ENCODE data around the gene SLC8A3. TPM values are rescaled to one million over a fixed set of nuclear protein-coding genes. Genes with fewer than 3 reads are reported as not detected.

The SLC8A3 gene
- total and polyA plus RNA-seq, 2 of the 13 experiments (the other 11 are each of a cell fraction or from before 2014, with no cell fraction given): 0.01 to 0.02 TPM

DNA sequence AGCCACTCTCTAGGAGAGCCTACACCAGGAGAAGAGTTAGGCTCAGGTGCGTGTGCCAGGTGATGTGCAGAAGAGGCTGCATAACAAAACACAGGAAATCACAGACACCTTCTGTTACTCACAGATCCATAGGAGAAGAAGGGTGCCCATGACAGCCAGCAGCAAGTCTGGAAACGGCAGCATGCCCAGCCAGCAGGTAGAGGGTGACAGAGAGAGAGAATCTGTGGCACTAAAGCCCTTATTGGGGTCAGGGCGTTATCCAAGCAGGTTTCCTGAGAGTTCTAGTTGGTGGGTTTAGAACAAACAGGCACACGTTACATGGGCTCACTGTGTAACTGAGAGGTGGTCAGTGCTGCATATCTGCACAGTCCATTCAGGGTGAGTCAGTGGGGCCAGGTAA, 14.9 kb upstream of the SLC8A3 start:
- Histone ChIP-seq H2AFZ (ENCODE audit: low read length) (no peak overlapping the region), H3K79me2 (ENCODE audit: insufficient read depth, low read length) (no peaks in the 10 kb centered on the region), H3K4me3 (replicated peaks in 1 of 3; ENCODE audit: insufficient read depth in 1 of 3, low read depth in 2 of 3, low read length in 3 of 3) (no peak overlapping the region), H3K27me3 (ENCODE audit: control insufficient read depth in 1 of 2, insufficient read depth in 2 of 2, low read length in 2 of 2) (peaks cover 0 to 5% of the 10 kb centered on the region in 2 experiments; a peak in 3 of 5 replicates), H3K36me3 (replicated peaks in 1 of 2; ENCODE audit: control insufficient read depth in 1 of 2, insufficient read depth in 2 of 2, low read length in 2 of 2) (no peaks in the 10 kb centered on the region), H3K4me2 (ENCODE audit: low read depth, low read length) (no peak overlapping the region), H3K4me1 (ENCODE audit: insufficient read depth, low read length) (no peaks in the 10 kb centered on the region), H3K27ac (ENCODE audit: extremely low read length, insufficient read depth, low read length) (no peak overlapping the region), H3K9ac (ENCODE audit: insufficient read depth, low read depth, low read length) (no peak overlapping the region), H4K20me1 (ENCODE audit: insufficient read depth, low read length) (no peaks in the 10 kb centered on the region), H3K9me3 (ENCODE audit: low read length) (no peaks in the 10 kb centered on the region)
- intact Hi-C loops (cut with micrococcal nuclease; ENCODE audit: unreplicated experiment) (no loop called here), in situ Hi-C loops (cut with HindIII; ENCODE audit: extremely low pct_ligation_motif_present, low pct_unique_long_range_greater_than_20kb) (no loop called here)
- FAIRE-seq (no peak), DNase-seq (ENCODE audit: low spot score) (no peak), ATAC-seq (no peak)
- POLR2A ChIA-PET: no interaction called here
- BruUV-seq (replicated peaks): no TSS peak
- TF ChIP-seq KLF12 (CRISPR knock-in tag; IDR thresholded peaks at IDR 0.05; ENCODE audit: borderline replicate concordance): no peak
- CTCF ChIA-PET (ENCODE audit: low intra/inter-chr PET ratio, low total read pairs): no interaction called here
- WGBS (ENCODE audit: low lambda C conversion rate): 3% methylated on average over 4 of the region's 4 CpGs

DNA sequence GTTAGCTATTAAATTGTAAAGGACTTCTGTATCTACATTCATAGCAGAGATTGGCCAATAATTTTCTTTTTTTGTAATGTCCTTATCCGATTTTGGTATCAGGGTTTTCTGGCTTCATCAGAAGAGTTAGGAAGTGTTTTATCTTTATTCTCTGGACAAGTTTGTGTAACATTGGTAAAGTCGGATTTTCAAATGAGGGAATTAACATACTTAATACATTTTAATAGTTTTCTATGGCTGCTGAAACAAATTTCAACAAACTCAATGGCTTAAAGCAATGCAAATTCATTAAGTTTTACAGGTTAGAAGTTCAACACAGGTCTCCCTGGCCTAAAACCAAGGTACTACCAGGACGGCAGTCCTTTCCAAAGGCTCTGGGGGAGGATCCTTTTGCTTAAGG, 13.2 kb upstream of the SLC8A3 start:
- WGBS (ENCODE audit: low lambda C conversion rate): 28% methylated on average over 3 of the region's 3 CpGs
- Histone ChIP-seq H3K27ac (ENCODE audit: extremely low read length, insufficient read depth, low read length) (no peak overlapping the region), H2AFZ (ENCODE audit: low read length) (no peak overlapping the region), H3K36me3 (replicated peaks in 1 of 2; ENCODE audit: control insufficient read depth in 1 of 2, insufficient read depth in 2 of 2, low read length in 2 of 2) (no peaks in the 10 kb centered on the region), H3K4me3 (replicated peaks in 1 of 3; ENCODE audit: insufficient read depth in 1 of 3, low read depth in 2 of 3, low read length in 3 of 3) (no peak overlapping the region), H3K79me2 (ENCODE audit: insufficient read depth, low read length) (no peaks in the 10 kb centered on the region), H4K20me1 (ENCODE audit: insufficient read depth, low read length) (no peaks in the 10 kb centered on the region), H3K4me1 (ENCODE audit: insufficient read depth, low read length) (no peaks in the 10 kb centered on the region), H3K9me3 (ENCODE audit: low read length) (no peaks in the 10 kb centered on the region), H3K4me2 (ENCODE audit: low read depth, low read length) (no peak overlapping the region), H3K9ac (ENCODE audit: insufficient read depth, low read depth, low read length) (no peak overlapping the region), H3K27me3 (ENCODE audit: control insufficient read depth in 1 of 2, insufficient read depth in 2 of 2, low read length in 2 of 2) (peaks cover 0 to 5% of the 10 kb centered on the region in 2 experiments; a peak in 3 of 5 replicates)
- ATAC-seq: no peak
- no peak for FAIRE-seq
- intact Hi-C loops (cut with micrococcal nuclease; ENCODE audit: unreplicated experiment) (no loop called here), in situ Hi-C loops (cut with HindIII; ENCODE audit: extremely low pct_ligation_motif_present, low pct_unique_long_range_greater_than_20kb) (no loop called here)
- no TSS peak for BruUV-seq (replicated peaks)
- POLR2A ChIA-PET: no interaction called here
- CTCF ChIA-PET (ENCODE audit: low intra/inter-chr PET ratio, low total read pairs): no interaction called here
- DNase-seq (ENCODE audit: low spot score): no peak
- TF ChIP-seq, protein P1, sequence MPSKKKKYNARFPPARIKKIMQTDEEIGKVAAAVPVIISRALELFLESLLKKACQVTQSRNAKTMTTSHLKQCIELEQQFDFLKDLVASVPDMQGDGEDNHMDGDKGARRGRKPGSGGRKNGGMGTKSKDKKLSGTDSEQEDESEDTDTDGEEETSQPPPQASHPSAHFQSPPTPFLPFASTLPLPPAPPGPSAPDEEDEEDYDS (CRISPR knock-in tag; IDR thresholded peaks at IDR 0.05): no peak
- TF ChIP-seq KDM5A (IDR thresholded peaks at IDR 0.05; ENCODE audit: borderline replicate concordance, low read length): no peak
- TF ChIP-seq ZNF737 (CRISPR knock-in tag; IDR thresholded peaks at IDR 0.05; ENCODE audit: borderline replicate concordance): no peak
- no peak for TF ChIP-seq SMAD3 (CRISPR knock-in tag; IDR thresholded peaks at IDR 0.05)
- TF ChIP-seq, protein P2, sequence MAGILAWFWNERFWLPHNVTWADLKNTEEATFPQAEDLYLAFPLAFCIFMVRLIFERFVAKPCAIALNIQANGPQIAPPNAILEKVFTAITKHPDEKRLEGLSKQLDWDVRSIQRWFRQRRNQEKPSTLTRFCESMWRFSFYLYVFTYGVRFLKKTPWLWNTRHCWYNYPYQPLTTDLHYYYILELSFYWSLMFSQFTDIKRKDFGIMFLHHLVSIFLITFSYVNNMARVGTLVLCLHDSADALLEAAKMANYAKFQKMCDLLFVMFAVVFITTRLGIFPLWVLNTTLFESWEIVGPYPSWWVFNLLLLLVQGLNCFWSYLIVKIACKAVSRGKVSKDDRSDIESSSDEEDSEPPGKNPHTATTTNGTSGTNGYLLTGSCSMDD (CRISPR knock-in tag; IDR thresholded peaks at IDR 0.05): no peak
- TF ChIP-seq, protein P3, sequence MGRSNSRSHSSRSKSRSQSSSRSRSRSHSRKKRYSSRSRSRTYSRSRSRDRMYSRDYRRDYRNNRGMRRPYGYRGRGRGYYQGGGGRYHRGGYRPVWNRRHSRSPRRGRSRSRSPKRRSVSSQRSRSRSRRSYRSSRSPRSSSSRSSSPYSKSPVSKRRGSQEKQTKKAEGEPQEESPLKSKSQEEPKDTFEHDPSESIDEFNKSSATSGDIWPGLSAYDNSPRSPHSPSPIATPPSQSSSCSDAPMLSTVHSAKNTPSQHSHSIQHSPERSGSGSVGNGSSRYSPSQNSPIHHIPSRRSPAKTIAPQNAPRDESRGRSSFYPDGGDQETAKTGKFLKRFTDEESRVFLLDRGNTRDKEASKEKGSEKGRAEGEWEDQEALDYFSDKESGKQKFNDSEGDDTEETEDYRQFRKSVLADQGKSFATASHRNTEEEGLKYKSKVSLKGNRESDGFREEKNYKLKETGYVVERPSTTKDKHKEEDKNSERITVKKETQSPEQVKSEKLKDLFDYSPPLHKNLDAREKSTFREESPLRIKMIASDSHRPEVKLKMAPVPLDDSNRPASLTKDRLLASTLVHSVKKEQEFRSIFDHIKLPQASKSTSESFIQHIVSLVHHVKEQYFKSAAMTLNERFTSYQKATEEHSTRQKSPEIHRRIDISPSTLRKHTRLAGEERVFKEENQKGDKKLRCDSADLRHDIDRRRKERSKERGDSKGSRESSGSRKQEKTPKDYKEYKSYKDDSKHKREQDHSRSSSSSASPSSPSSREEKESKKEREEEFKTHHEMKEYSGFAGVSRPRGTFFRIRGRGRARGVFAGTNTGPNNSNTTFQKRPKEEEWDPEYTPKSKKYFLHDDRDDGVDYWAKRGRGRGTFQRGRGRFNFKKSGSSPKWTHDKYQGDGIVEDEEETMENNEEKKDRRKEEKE (IDR thresholded peaks at IDR 0.05): no peak
- TF ChIP-seq PHF5A (CRISPR knock-in tag; IDR thresholded peaks at IDR 0.05; ENCODE audit: low read depth, unreplicated experiment): no peak
- TF ChIP-seq ZNF225 (CRISPR knock-in tag; IDR thresholded peaks at IDR 0.05): no peak
- TF ChIP-seq SIN3B (IDR thresholded peaks at IDR 0.05; ENCODE audit: low read length): no peak
- TF ChIP-seq YY1 (IDR thresholded peaks at IDR 0.05; ENCODE audit: insufficient read depth, insufficient replicate concordance, low read depth, low read length): no peak
- TF ChIP-seq, protein P4, sequence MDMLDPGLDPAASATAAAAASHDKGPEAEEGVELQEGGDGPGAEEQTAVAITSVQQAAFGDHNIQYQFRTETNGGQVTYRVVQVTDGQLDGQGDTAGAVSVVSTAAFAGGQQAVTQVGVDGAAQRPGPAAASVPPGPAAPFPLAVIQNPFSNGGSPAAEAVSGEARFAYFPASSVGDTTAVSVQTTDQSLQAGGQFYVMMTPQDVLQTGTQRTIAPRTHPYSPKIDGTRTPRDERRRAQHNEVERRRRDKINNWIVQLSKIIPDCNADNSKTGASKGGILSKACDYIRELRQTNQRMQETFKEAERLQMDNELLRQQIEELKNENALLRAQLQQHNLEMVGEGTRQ (IDR thresholded peaks at IDR 0.05; ENCODE audit: low read depth, low read length): no peak
- TF ChIP-seq, protein P4 (CRISPR knock-in tag; IDR thresholded peaks at IDR 0.05; ENCODE audit: borderline replicate concordance): no peak
